MM.1S (cell line): ENCODE results near the gene SNX25.
A peak's percentile ranks its signal among the peaks of the same experiment; 100 is the strongest.

Experiments
- DNase-seq: peaks from one replicate; pipeline ENCODE4 v3.0.0-alpha.2; 2015
- H2AFZ ChIP-seq: fragments of 300-600 bp; sonication (generic); 2 replicates; pipeline ENCODE4 v1.6.0; 2016; ENCODE audit warnings: antibody characterized with exemption, low read length
- H3F3A ChIP-seq: fragments of 300-600 bp; sonication (generic); 2 replicates; pipeline ENCODE4 v1.6.1; 2016; ENCODE audit warnings: mild to moderate bottlenecking, antibody characterized with exemption, low read length, moderate library complexity, mixed read lengths; ENCODE audit not compliant: insufficient read depth
- H3K27ac ChIP-seq: fragments of 300-600 bp; sonication (generic); 2 replicates; pipeline ENCODE4 v1.5.1; 2016; ENCODE audit warnings: mild to moderate bottlenecking, low read length
- H3K27me3 ChIP-seq: fragments of 300-600 bp; sonication (generic); replicated peaks from 2 replicates; pipeline ENCODE4 v1.6.0; 2016; ENCODE audit warnings: low read length; ENCODE audit not compliant: insufficient read depth
- H3K36me3 ChIP-seq: fragments of 300-600 bp; sonication (generic); replicated peaks from 2 replicates; pipeline ENCODE4 v1.6.1; 2016; ENCODE audit warnings: mild to moderate bottlenecking, low read length, mixed read lengths; ENCODE audit not compliant: insufficient read depth
- H3K4me1 ChIP-seq: fragments of 300-600 bp; sonication (generic); 2 replicates; pipeline ENCODE4 v1.6.1; 2016; ENCODE audit warnings: low read length, mixed read lengths
- H3K4me2 ChIP-seq: fragments of 300-600 bp; sonication (generic); 2 replicates; pipeline ENCODE4 v1.6.0; 2016; ENCODE audit warnings: low read depth, low read length
- H3K4me3 ChIP-seq: fragments of 300-600 bp; sonication (generic); 2 replicates; pipeline ENCODE4 v1.5.1; 2016; ENCODE audit warnings: low read length, mixed read lengths
- H3K79me2 ChIP-seq: fragments of 300-600 bp; sonication (generic); 2 replicates; pipeline ENCODE4 v1.6.1; 2016; ENCODE audit warnings: mixed run types, low read length, mixed read lengths
- H3K9ac ChIP-seq: fragments of 300-600 bp; sonication (generic); 2 replicates; pipeline ENCODE4 v1.6.1; 2016; ENCODE audit warnings: low read length, mixed read lengths
- H3K9me2 ChIP-seq: fragments of 300-600 bp; sonication (generic); replicated peaks from 2 replicates; pipeline ENCODE4 v1.6.1; 2016; ENCODE audit warnings: mild to moderate bottlenecking, low read length, mixed read lengths; ENCODE audit not compliant: insufficient read depth
- H3K9me3 ChIP-seq: fragments of 300-600 bp; sonication (generic); replicated peaks from 2 replicates; pipeline ENCODE4 v1.6.1; 2016; ENCODE audit warnings: mild to moderate bottlenecking, low read length, mixed read lengths; ENCODE audit not compliant: insufficient read depth
- H4K20me1 ChIP-seq: fragments of 300-600 bp; sonication (generic); 2 replicates; pipeline ENCODE4 v1.6.1; 2016; ENCODE audit warnings: mild to moderate bottlenecking, low read length, moderate library complexity, mixed read lengths; ENCODE audit not compliant: insufficient read depth
- CTCF ChIP-seq: fragments of 300-600 bp; sonication (generic); IDR thresholded peaks from 2 replicates; pipeline ENCODE4 v1.5.1; 2016; ENCODE audit warnings: antibody characterized with exemption, low read length, mixed read lengths
- EZH2 ChIP-seq: fragments of 300-600 bp; sonication (generic); optimal IDR thresholded peaks from 2 replicates; pipeline ENCODE3; 2017; ENCODE audit warnings: low read depth, mild to moderate bottlenecking, antibody characterized with exemption, low read length, mixed read lengths
- EZH2phosphoT487 ChIP-seq: fragments of 300-600 bp; sonication (generic); IDR thresholded peaks from 2 replicates; pipeline ENCODE4 v1.6.1; 2018; ENCODE audit warnings: antibody characterized with exemption, low read length

The SNX25 gene

DNA sequence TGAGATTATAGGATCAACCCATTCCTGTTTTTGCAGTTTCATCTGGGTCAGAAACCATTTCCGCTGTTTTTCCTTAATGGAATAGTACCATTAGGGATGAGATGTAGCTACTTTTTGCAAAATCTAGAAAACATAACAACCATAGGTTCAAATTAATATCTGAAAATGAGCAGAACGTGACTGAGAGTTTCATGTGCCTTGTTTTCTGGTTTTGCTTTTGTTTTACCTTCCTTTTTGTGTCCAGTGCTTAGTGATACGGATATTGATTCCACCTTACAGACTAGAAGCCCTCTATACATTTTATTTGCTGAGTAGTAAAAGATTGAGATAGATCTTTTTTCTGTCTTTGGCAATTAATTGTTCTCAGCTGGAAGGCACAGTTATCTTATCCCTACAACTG lies 46.5 kb downstream of the SNX25 start:
- peaks cover 71% of the 10 kb centered on the region for H3K79me2 ChIP-seq
- H2AFZ ChIP-seq = no peak overlapping the region
- no peaks in the 10 kb centered on the region for H3K9me2 ChIP-seq
- no peaks in the 10 kb centered on the region for H3K27me3 ChIP-seq
- no peak for TF ChIP-seq CTCF
- TF ChIP-seq EZH2 = no peak
- no peak for TF ChIP-seq EZH2phosphoT487
- peaks cover 59% of the 10 kb centered on the region for H3K4me1 ChIP-seq
- no peaks in the 10 kb centered on the region for H3K9me3 ChIP-seq
- no peak overlapping the region for H3K9ac ChIP-seq
- no peaks in the 10 kb centered on the region for H3K36me3 ChIP-seq
- H3F3A ChIP-seq = peaks cover 38% of the 10 kb centered on the region
- no peaks in the 10 kb centered on the region for H4K20me1 ChIP-seq
- DNase-seq = peak; percentile 49
- peak overlapping the region; percentile 25 for H3K4me3 ChIP-seq
- H3K4me2 ChIP-seq = peak overlapping the region; percentile 42
- peak overlapping the region; percentile 63 for H3K27ac ChIP-seq

DNA sequence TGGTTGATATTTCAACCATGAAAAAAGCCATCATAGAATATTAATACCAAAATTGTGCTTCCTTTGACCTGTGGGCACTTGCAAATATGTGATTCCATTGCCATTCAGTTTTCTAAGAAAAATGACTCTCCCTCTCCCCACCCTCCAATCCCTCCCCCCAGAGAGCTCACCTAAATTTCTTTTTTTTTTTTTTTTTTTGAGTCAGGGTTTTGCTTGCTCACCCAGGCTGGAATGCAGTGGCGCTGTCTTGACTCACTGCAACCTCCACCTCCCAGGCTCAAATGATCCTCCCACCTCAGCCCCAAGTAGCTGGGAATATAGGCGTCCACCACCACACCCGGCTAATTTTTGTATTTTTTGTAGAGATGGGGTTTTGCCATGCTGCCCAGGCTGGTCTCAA lies 47.0 kb downstream of the SNX25 start:
- H3K79me2 ChIP-seq = peaks cover 67% of the 10 kb centered on the region
- no peak for TF ChIP-seq CTCF
- no peak for TF ChIP-seq EZH2
- TF ChIP-seq EZH2phosphoT487 = no peak
- peak overlapping the region; percentile 42 for H3K4me2 ChIP-seq
- H3K9me2 ChIP-seq = no peaks in the 10 kb centered on the region
- H3K27ac ChIP-seq = peak overlapping the region; percentile 63; the same call in 1 of the 2 replicates
- no peaks in the 10 kb centered on the region for H4K20me1 ChIP-seq
- H3K9me3 ChIP-seq = no peaks in the 10 kb centered on the region
- H3K27me3 ChIP-seq = no peaks in the 10 kb centered on the region
- H3K4me3 ChIP-seq = no peak overlapping the region; the same call in 1 of the 2 replicates
- H3K9ac ChIP-seq = no peak overlapping the region
- DNase-seq = no peak
- H3K4me1 ChIP-seq = peaks cover 57% of the 10 kb centered on the region
- H3K36me3 ChIP-seq = no peaks in the 10 kb centered on the region
- peaks cover 38% of the 10 kb centered on the region for H3F3A ChIP-seq
- H2AFZ ChIP-seq = no peak overlapping the region

DNA sequence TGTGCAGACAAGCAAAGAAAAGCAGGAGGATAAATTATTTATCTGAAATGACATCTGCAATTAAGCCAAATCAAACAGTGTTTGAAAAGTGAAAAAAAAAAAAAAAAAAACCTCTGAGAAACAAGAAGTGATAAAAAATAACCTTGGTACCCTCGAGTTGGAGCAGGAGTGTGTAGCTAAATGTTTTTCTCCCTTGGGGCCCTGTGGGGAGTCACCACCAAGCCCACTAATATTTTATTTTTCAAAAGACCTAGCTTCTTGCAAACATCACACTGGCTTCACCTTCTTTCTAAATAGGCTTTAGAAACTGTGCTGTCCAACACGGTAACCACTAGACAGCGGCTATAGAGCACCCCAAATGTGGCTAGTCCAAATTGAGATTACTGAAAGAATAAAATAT lies 47.7 kb downstream of the SNX25 start:
- Histone ChIP-seq H3K4me2 (no peak overlapping the region), H3K9me3 (no peaks in the 10 kb centered on the region), H3K4me3 (no peak overlapping the region), H3K4me1 (peaks cover 61% of the 10 kb centered on the region), H3K79me2 (peaks cover 65% of the 10 kb centered on the region), H3K9ac (no peak overlapping the region), H3F3A (peaks cover 38% of the 10 kb centered on the region), H4K20me1 (no peaks in the 10 kb centered on the region), H3K9me2 (no peaks in the 10 kb centered on the region), H2AFZ (no peak overlapping the region), H3K27me3 (no peaks in the 10 kb centered on the region), H3K27ac (no peak overlapping the region), H3K36me3 (no peaks in the 10 kb centered on the region)
- no peak for DNase-seq
- TF ChIP-seq CTCF (no peak), EZH2 (no peak), EZH2phosphoT487 (no peak)
